Natural killer cell (primary cell): ENCODE measurements around the gene BRD3OS. TPM values are rescaled to one million over a fixed set of nuclear protein-coding genes. Genes with fewer than 3 reads are reported as not detected.
"Not testable (repeated sequence)": the region's sequence is repeated elsewhere in the genome, so short reads cannot be mapped to it uniquely, and the experiment has no call there.

ENCODE experiments used
- ATAC-seq, 3 donors: fragments of 150-1000 bp in 2 of 3; fragments of 200-7000 bp in 1 of 3; cut with Tn5 transposase; 1 replicate in 1 of 3; 2 replicates in 2 of 3; pipeline ENCODE4 v1.10.0; 2021; ENCODE audit warnings: mild to moderate bottlenecking in 2 of 3, moderate library complexity in 2 of 3
- DNase-seq, 2 donors: peaks; one replicate each; pipeline versions ENCODE4 v3.0.0 to v3.0.0-alpha.2; 2013 to 2021; ENCODE audit warnings: mixed read lengths in 1 of 2
- H3K27ac ChIP-seq: one replicate; pipeline ENCODE4 v1.5.1; 2013; ENCODE audit warnings: mild to moderate bottlenecking, low read length
- H3K27me3 ChIP-seq: one replicate; pipeline ENCODE4 v1.6.1; 2013; ENCODE audit warnings: low read length; ENCODE audit not compliant: control insufficient read depth, insufficient read depth
- H3K36me3 ChIP-seq: one replicate; pipeline ENCODE4 v1.6.1; 2013; ENCODE audit warnings: low read length; ENCODE audit not compliant: control insufficient read depth, insufficient read depth
- H3K4me1 ChIP-seq: one replicate; pipeline ENCODE4 v1.6.1; 2013; ENCODE audit warnings: low read length; ENCODE audit not compliant: control insufficient read depth, insufficient read depth
- H3K4me3 ChIP-seq: one replicate; pipeline ENCODE4 v1.5.1; 2013; ENCODE audit warnings: low read length
- H3K9me3 ChIP-seq: one replicate; pipeline ENCODE4 v1.6.1; 2013; ENCODE audit warnings: low read length; ENCODE audit not compliant: control insufficient read depth, insufficient read depth
- H3K27ac Mint-ChIP-seq, 2 donors: one replicate each; pipeline ENCODE4 v1.8.0; 2022; ENCODE audit warnings: mild to moderate bottlenecking in 2 of 2, mixed read lengths in 2 of 2, moderate library complexity in 1 of 2
- H3K27me3 Mint-ChIP-seq, 2 donors: one replicate each; pipeline ENCODE4 v1.8.0; 2022; ENCODE audit warnings: low read depth in 2 of 2, mixed read lengths in 2 of 2
- H3K36me3 Mint-ChIP-seq: one replicate; pipeline ENCODE4 v1.8.0; 2022; ENCODE audit warnings: mixed read lengths
- H3K4me1 Mint-ChIP-seq, 2 donors: one replicate each; pipeline ENCODE4 v1.8.0; 2022; ENCODE audit warnings: mixed read lengths in 2 of 2
- H3K4me3 Mint-ChIP-seq: one replicate; pipeline ENCODE4 v1.8.0; 2022; ENCODE audit warnings: mild to moderate bottlenecking, moderate library complexity, mixed read lengths
- H3K9me3 Mint-ChIP-seq, 2 donors: one replicate each; pipeline ENCODE4 v1.8.0; 2022; ENCODE audit warnings: mixed read lengths in 2 of 2
- WGBS: methylation state at CpG from one replicate; pipeline ENCODE4 v1.1.7; 2013; ENCODE audit warnings: missing lambda C conversion rate; ENCODE audit not compliant: insufficient coverage; 5-methylcytosine and 5-hydroxymethylcytosine counted together
- intact Hi-C: fragments of 100-400 bp; cut with micrococcal nuclease; formaldehyde crosslinking; loops from one replicate; pipeline ENCODE4 v1.14.2; 2022
- total RNA-seq, 4 donors: library from RNA; stranded (reverse); fragments of 120-200 nt in 1 of 4; gene quantifications; one replicate each; pipeline versions ENCODE4 v1.2.3 to v1.2.4, GENCODE V29; 2013 to 2022
- TF ChIP-seq, protein P1 (sequence below): fragments of 200-600 bp; IDR thresholded peaks from one replicate; pipeline ENCODE4 v1.8.0; 2022; ENCODE audit warnings: antibody characterized with exemption

Gene BRD3OS
- total RNA-seq, 3 donors from 2014 or later (not counting 1 experiment from before 2014, with no cell fraction given): 5.5 to 6.8 (median 6.5) TPM

DNA sequence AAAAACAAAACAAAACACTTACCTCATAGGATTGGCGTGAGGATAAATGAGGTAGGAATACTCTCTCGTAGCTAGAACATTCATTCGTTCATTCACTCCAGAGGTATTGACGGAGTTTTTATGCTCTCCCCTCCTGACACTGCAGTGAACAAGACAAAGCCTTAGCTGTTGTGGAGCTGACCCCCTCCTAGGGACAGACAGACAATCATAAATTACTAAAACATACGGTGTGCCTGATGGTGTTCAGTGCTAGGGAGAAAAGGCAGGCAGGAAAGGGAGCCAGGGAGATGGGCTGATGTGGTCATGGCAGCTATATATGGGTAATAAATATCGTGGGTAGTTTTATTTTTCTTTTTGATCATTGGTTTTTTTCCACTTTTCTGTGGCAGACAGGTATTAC is 48.2 kb downstream of the BRD3OS start:
- Histone ChIP-seq H3K36me3 (no peaks in the 10 kb centered on the region), H3K9me3 (no peaks in the 10 kb centered on the region), H3K4me3 (no peak overlapping the region), H3K27me3 (peaks cover 7% of the 10 kb centered on the region), H3K4me1 (peaks cover 6% of the 10 kb centered on the region), H3K27ac (no peak overlapping the region)
- TF ChIP-seq, protein P1, sequence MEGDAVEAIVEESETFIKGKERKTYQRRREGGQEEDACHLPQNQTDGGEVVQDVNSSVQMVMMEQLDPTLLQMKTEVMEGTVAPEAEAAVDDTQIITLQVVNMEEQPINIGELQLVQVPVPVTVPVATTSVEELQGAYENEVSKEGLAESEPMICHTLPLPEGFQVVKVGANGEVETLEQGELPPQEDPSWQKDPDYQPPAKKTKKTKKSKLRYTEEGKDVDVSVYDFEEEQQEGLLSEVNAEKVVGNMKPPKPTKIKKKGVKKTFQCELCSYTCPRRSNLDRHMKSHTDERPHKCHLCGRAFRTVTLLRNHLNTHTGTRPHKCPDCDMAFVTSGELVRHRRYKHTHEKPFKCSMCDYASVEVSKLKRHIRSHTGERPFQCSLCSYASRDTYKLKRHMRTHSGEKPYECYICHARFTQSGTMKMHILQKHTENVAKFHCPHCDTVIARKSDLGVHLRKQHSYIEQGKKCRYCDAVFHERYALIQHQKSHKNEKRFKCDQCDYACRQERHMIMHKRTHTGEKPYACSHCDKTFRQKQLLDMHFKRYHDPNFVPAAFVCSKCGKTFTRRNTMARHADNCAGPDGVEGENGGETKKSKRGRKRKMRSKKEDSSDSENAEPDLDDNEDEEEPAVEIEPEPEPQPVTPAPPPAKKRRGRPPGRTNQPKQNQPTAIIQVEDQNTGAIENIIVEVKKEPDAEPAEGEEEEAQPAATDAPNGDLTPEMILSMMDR: no peak
- H3K27me3 Mint-ChIP-seq: peaks cover 19 to 29% of the 10 kb centered on the region in 2 donors
- H3K27ac Mint-ChIP-seq: no peak overlapping the region
- H3K4me1 Mint-ChIP-seq: no peaks in the 10 kb centered on the region
- H3K9me3 Mint-ChIP-seq: peaks cover 0 to 5% of the 10 kb centered on the region in 2 donors
- WGBS: 90% methylated on average over 6 of the region's 6 CpGs
- DNase-seq (no peak), ATAC-seq (no peak)
- peaks cover 7% of the 10 kb centered on the region for H3K36me3 Mint-ChIP-seq
- intact Hi-C loops: no loop called here
- no peak overlapping the region for H3K4me3 Mint-ChIP-seq

DNA sequence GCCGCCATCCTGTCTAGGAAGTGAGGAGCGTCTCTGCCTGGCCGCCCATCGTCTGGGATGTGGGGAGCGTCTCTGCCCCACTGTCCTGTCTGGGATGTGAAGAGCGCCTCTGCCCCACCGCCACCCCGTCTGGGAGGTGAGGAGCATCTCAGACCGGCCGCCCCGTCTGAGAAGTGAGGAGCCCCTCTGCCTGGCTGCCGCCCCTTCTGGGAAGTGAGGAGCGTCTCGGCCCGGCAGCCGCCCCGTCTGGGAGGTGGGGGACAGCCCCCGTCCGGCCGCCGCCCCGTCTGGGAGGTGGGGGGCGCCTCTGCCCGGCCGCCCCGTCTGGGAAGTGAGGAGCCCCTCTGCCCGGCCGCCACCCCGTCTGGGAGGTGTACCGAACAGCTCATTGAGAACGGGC is 50.4 kb downstream of the BRD3OS start:
- H3K36me3 Mint-ChIP-seq, H3K36me3 ChIP-seq, H3K27ac Mint-ChIP-seq, ATAC-seq, H3K27ac ChIP-seq, intact Hi-C loops, DNase-seq, H3K4me1 Mint-ChIP-seq, H3K9me3 Mint-ChIP-seq, H3K4me3 ChIP-seq, H3K4me3 Mint-ChIP-seq, H3K9me3 ChIP-seq, H3K4me1 ChIP-seq, H3K27me3 ChIP-seq: not testable (repeated sequence)
- 92% methylated on average over 31 of the region's 31 CpGs for WGBS
- peaks cover 20 to 27% of the 10 kb centered on the region in 2 donors for H3K27me3 Mint-ChIP-seq

DNA sequence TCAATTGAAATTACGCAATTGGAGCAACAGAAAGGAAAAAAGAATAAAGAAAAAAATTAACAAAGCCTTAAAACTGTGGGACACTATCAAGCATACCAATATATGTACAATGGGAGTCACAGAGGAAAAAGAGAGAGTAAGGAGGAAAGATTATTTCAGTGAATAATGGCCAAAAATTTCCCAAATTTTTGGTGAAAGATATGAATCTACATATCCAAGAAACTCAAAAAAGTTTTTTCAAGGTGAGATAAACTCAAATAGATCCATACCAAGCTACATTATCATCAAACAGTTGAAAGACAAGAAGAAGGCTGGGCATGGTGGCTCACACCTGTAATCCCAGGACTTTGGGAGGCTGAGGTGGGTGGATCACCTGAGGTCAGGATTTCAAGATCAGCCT is 51.4 kb downstream of the BRD3OS start:
- Histone ChIP-seq H3K27ac (no peak overlapping the region), H3K27me3 (peaks cover 2% of the 10 kb centered on the region), H3K36me3 (no peaks in the 10 kb centered on the region), H3K4me1 (no peaks in the 10 kb centered on the region), H3K9me3 (no peaks in the 10 kb centered on the region), H3K4me3 (no peak overlapping the region)
- H3K27me3 Mint-ChIP-seq: peaks cover 24% of the 10 kb centered on the region in 2 donors
- no CpG with 5 or more reads among the region's 1 CpG for WGBS
- H3K27ac Mint-ChIP-seq: no peak overlapping the region
- TF ChIP-seq, protein P1: no peak
- DNase-seq (no peak), ATAC-seq (no peak)
- H3K36me3 Mint-ChIP-seq: peaks cover 7% of the 10 kb centered on the region
- peaks cover 0 to 5% of the 10 kb centered on the region in 2 donors for H3K9me3 Mint-ChIP-seq
- H3K4me3 Mint-ChIP-seq: no peak overlapping the region
- intact Hi-C loops: no loop called here
- H3K4me1 Mint-ChIP-seq: no peaks in the 10 kb centered on the region

Other genes with a start within 250 kb of the BRD3OS start
- 1 to 10 TPM; 3.9 to 5.1 (median 4.8) TPM for gene VAV2, start 33.2 kb upstream of the BRD3OS start, total RNA-seq
- 10 to 100 TPM; 52.8 to 63.0 (median 52.8) TPM for gene BRD3, start 42.5 kb downstream of the BRD3OS start, total RNA-seq
- 10 to 100 TPM; 12.9 to 18.6 (median 15.9) TPM for gene WDR5, start 110.6 kb downstream of the BRD3OS start, total RNA-seq
- 10 to 100 TPM; 26.2 to 30.8 (median 30.2) TPM for gene RNU6ATAC, start 139.1 kb downstream of the BRD3OS start, total RNA-seq